Upper lobe of left lung (tissue), 6 donors: Measurements from ENCODE around the gene HSD3B2. TPM values are rescaled to one million over a fixed set of nuclear protein-coding genes. Genes with fewer than 3 reads are reported as not detected.

Experiments used
- total RNA-seq, 6 donors: library from RNA; depleted of rRNA in 4 of 6; stranded (reverse); fragments of >200 nt in 4 of 6; gene quantifications; one replicate each; pipeline versions ENCODE4 v1.1.0 to v1.2.1, GENCODE V29; 2016 to 2021
- donor health status: DM: no; HTN: no; CAD: no; lungs with moderate emphysema.
- donor health status: DM: no; HTN: yes; CAD: no; lungs with severe emphysema.

The HSD3B2 gene
- total RNA-seq, 6 donors from 2014 or later, result 2.1 TPM; not detected in 4

Other genes with a start within 250 kb of the HSD3B2 start
- 1 to 10 TPM in 1 of 6 donors, under 1 TPM in 1, not detected in 4; 0.30 to 1.0 TPM for gene HAO2, start 46.4 kb upstream of the HSD3B2 start, total RNA-seq
- not detected for gene HSD3B1, start 92.1 kb downstream of the HSD3B2 start, total RNA-seq
- 10 to 100 TPM in 1 of 6 donors, 1 to 10 TPM in 5; 4.4 to 10.3 (median 8.0) TPM for gene ZNF697, start 233.1 kb downstream of the HSD3B2 start, total RNA-seq